GM18867 (cell line): Measurements from ENCODE around the gene DCLK1.

Experiments
- ATAC-seq: cut with Tn5 transposase; IDR thresholded peaks from one replicate; pipeline ENCODE4 v1.9.1; 2021; ENCODE audit warnings: mild to moderate bottlenecking, moderate library complexity; ENCODE audit not compliant: unreplicated experiment

DCLK1 gene

DNA sequence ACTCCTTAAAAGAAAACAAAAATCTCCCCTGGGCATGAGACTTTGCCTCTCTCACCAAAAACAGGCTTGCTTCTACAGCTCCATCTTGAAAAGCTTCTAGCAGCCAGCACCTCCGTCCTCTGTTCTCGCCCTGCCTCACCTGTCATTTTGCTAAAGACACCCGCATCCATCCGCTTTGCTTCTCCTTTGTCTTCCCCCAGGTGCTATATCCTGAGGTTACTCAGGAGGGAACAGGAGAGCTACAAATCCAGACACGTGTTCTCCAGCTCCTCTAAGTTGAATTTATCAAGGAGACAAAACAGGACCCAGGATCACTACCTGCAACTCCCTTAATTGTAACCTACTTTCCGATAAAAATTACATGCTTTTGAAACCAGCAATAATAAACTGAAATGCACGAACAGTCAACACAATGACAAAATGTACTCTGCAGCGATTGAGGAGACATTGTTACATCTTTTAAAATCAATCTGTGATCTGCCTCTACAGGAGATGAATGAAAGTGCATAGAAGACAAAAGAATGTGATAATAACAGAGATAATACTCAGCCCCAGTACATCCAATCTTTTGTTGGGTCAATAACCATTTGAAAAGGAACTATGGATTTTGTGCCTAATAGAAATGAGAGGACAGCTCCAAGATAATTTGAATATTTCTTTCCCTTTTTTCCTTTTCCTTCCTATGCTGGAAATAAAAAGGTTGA, 221.2 kb downstream of the DCLK1 start:
- ATAC-seq = no peak

GRCh38 chr13:35909091-35909490, 222.1 kb downstream of the DCLK1 start:
- ATAC-seq = no peak

DNA sequence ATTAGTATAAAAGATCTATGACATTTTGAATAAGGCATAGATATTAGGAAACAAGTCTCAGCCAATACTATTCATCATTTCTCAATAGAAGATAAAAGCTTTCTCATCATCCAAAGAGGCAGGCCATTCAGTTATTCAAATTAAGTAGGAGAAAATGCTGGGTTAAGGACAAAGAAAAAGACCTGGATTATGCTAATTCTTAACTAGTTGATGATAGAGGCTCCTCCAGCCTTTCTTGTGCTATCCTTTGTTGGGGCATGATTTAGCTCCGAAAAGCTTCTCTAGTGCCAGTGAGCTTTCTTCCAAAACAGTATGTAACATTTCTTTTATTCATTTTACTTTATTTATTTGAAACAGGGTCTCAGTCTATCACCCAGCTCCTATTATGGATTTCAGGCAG, 223.0 kb downstream of the DCLK1 start:
- no peak for ATAC-seq

GRCh38 chr13:35906636-35907035, 224.5 kb downstream of the DCLK1 start:
- no peak for ATAC-seq

GRCh38 chr13:35903075-35903474, 228.1 kb downstream of the DCLK1 start:
- ATAC-seq = no peak

DNA sequence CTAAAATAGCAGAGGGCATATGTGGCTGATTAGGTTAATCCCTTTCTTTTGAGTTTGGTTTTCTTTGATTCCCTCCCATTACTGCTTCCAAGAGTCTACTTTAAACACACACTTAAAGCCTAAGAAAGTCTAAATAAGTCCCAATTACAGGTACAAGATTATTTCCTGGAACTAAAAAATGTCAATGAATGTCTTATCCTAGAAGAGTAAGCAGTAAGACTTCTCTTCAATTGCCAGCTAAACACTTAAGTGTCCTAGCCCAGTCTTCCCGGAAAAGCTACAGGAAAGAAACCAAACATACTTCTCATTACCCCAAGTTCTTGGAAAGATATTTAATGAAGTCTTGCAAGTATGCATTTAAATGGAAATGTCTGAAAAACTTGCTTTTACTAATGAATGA, 233.1 kb downstream of the DCLK1 start:
- ATAC-seq = no peak

DNA sequence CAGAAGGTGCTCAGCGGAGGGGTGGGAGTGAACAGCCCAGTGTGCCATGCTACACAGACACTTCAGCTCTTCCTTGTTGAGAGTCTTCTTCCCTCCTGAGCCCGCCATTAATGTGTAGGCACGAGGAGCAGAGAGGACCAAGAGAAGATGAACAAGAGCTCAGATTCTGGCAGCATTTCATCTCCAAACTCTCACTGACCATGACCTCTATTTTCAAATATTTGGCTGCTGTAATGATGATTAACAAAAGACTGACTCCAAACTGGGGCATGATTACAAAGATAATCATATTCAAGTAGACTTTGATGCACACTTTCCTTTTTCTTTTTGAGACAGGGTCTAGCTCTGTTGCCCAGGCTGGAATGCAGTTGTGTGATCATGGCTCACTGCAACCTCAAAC, 236.5 kb downstream of the DCLK1 start:
- no peak for ATAC-seq

DNA sequence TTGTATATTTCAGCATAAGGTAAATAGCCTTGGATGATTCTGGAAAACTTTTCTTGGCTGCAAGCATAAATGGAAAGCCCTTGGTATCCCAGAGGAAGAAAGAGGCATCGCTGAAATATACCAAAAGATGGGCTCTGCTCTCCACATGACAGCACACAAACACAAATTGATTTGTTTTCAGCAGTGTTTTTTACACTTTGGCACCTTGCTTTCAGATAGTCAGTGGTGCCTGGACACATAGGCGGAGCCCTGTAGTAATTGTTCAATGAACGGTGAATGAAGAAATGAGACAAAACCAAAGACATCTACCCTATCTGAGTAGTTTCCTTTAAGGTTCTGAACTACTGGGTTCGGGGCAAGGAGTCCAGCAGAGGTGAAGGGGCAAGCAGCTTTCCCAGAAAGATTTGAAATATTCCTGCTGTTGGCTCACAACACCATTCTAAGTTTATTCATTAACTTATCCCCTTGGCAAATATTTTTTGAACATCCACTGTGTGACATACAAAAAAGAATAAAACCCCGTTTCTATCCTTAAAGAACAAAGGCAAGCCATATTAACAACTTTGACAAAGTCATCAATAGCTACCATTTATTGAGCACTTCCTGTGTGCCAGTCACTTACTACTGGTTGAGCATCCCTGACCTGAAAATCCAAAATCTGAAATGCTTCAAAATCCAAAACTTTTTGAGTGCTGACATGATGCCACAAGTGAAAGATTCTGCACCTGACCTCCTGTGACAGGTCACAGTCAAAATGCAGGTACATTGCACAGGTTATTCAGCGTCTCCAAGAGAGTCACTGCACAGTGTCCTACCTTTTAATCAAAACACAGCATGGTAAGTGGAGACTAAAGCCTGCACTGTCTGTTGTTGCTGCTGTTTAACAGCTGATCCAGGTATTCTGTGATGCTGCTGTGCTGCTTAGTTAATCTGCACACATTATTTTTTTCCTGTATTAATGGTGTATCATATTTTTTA, 238.1 kb downstream of the DCLK1 start:
- no peak for ATAC-seq

DNA sequence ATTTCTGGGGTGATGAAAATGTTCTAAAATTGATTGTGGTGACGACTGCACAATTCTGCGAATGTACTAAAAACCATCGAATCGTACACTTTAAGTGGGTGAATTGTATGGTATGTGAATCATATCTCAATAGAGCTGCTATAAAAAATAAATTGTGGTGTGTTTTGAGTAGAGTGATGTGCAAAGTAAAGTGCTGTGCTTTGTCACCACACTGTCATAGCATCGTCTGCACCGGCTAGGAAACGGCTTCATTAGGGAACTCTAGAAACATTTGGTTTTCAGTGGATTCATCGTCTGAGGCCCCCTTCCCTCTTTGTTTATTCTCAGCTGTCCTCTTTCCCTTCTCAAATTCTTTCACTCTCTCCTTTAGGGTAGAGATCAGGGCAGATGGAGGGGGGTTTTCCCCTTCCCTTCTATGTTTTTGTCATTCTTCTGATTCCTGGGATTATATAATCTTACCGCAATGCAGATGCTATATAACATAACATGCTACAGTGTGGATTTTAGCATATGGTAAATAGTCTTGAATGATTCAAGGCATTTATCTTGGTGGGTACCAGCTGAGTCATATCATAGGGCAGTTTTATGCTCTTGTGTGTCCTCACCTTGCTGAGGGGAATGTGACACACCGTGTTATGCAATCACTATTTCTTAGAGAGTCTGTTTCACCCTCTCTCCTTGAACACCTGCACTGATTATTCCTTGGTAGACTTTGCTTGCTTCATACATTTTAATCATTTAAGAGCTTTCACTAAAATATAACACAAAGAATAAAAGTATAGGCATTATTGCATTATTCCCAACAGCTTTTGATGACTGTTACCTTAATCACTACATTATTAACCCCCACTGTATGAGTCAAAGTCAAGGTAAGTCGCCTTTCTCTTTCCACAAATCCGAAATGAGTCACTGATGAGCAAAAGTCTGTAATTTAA, 239.4 kb downstream of the DCLK1 start:
- no peak for ATAC-seq

GRCh38 chr13:35889560-35889959, 241.6 kb downstream of the DCLK1 start:
- no peak for ATAC-seq

DNA sequence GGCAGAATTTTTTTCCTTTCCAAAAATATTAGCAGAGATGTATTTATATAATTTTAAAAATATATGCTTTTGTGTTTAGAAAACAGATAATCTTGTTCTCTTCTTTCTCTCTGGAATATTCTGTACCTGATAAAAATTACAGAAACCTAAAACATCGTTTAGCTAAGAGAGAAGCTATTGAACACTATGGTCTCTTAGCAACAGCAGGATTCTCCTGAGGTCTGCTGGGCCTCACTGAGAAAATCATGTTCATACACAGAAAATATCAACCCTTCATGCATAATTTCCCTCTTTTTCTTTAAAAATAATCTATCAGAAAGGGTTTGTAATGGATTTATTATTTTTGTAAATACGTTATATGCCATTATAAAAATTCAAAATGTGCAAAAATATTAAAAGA, 242.2 kb downstream of the DCLK1 start:
- ATAC-seq = no peak

DNA sequence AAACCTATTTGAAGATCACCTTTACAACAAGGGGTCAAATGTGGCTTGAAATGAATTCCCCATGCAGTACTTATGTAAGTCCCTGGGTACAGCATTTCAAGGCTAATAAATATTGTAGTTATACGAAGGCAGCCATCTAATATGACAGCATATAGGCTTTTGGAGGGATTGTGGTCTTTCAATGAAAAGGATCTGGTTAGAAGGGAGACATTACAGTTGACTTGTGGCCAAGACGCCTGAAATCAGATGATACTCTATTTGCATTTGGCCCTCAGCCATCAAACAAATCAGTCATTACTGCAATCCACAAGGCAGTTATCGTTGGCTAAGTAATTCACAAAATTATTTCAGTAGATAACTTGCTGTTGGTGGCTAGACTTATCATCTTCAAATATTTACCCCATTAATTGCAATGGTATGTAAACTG, 242.7 kb downstream of the DCLK1 start:
- no peak for ATAC-seq

- ATAC-seq = no peak
Observed at GRCh38 chr13:35887115-35887666, 244.0 kb downstream of the DCLK1 start.

GRCh38 chr13:35886332-35887114, 244.7 kb downstream of the DCLK1 start:
- ATAC-seq = no peak

- ATAC-seq = no peak
Observed at GRCh38 chr13:35884211-35884760, 246.9 kb downstream of the DCLK1 start.

- no peak for ATAC-seq
Observed at GRCh38 chr13:35882722-35883497, 248.3 kb downstream of the DCLK1 start.

DNA sequence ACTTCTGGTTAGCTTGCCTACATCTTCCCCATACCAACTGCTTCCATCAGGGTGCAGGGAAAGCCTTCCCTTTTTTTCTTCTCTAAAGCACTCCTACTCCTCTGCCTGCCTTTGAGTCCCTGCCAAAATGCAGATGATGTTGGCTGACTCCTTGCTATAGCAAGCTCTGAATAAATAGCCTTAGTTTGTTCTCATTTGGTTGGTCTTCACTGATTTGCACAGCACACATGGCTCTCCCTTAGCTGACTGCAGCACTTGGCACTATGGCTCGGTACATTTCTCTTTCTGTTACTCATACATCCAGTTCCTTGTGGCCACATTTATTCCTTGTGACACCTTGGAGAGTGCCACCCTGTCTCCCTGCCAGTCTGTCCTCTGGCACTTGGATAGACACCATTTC, 249.8 kb downstream of the DCLK1 start:
- no peak for ATAC-seq

GRCh38 chr13:35879111-35879510, 252.1 kb downstream of the DCLK1 start:
- no peak for ATAC-seq

DNA sequence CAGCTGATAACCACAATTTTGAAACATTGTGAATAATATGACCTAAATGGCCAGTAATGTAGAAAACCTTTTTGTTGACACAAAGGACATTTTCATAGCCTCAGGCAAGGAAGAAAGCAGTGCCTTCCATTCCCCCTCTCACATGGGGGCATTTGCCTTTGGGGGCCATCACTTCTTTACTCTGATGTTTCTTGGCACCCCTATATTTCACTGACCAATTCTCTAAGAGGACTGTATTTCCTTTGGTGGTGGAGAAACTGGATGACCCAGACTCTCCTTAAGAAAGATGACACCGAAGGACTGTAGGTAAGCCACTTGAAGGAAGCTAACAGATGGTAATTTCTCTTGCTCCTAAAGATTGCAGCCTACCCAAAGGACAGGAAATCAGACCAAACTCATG, 254.6 kb downstream of the DCLK1 start:
- no peak for ATAC-seq
